ENCODE data around the gene SPOCK1.

SPOCK1 gene

GRCh38 chr5:137453483-137454080 is 45.5 kb downstream of the SPOCK1 start:
- Histone ChIP-seq H3K4me1 (ENCODE audit: control insufficient read depth in 1 of 2, insufficient read depth in 1 of 2, low read depth in 1 of 2, low read length in 1 of 2) (no peaks in the 10 kb centered on the region), H3K36me3 (no peaks in the 10 kb centered on the region), H3K27ac (no peak overlapping the region)

GRCh38 chr5:137450759-137451158 is 48.4 kb downstream of the SPOCK1 start:
- H3K27ac ChIP-seq: no peak overlapping the region
- no peak overlapping the region for H3K4me3 ChIP-seq (ENCODE audit: low read depth in 1 of 2, low read length in 1 of 2)
- no peaks in the 10 kb centered on the region for H3K4me1 ChIP-seq (ENCODE audit: control insufficient read depth in 1 of 2, insufficient read depth in 1 of 2, low read depth in 1 of 2, low read length in 1 of 2)
- no peaks in the 10 kb centered on the region for H3K9me3 ChIP-seq
- H3K27me3 ChIP-seq: no peaks in the 10 kb centered on the region
- TF ChIP-seq CTCF (IDR thresholded peaks at IDR 0.05): no peak
- H3K36me3 ChIP-seq: no peaks in the 10 kb centered on the region

More at GRCh38 chr5:137453483-137454080, 45.5 kb downstream of the SPOCK1 start:
- Histone ChIP-seq H3K27me3 (no peaks in the 10 kb centered on the region), H3K4me3 (ENCODE audit: low read depth in 1 of 2, low read length in 1 of 2) (no peak overlapping the region), H3K9me3 (no peaks in the 10 kb centered on the region)
- no peak for TF ChIP-seq CTCF (IDR thresholded peaks at IDR 0.05)

- no peaks in the 10 kb centered on the region for H3K36me3 ChIP-seq
- H3K4me3 ChIP-seq (ENCODE audit: low read depth in 1 of 2, low read length in 1 of 2): no peak overlapping the region
- no peaks in the 10 kb centered on the region for H3K27me3 ChIP-seq
- no peak for TF ChIP-seq CTCF (IDR thresholded peaks at IDR 0.05)
- H3K4me1 ChIP-seq (ENCODE audit: control insufficient read depth in 1 of 2, insufficient read depth in 1 of 2, low read depth in 1 of 2, low read length in 1 of 2): no peaks in the 10 kb centered on the region
- no peak overlapping the region for H3K27ac ChIP-seq
- no peaks in the 10 kb centered on the region for H3K9me3 ChIP-seq
These were observed 50.3 kb downstream of the SPOCK1 start for GRCh38 chr5:137448868-137449267.

- no peak for TF ChIP-seq CTCF (IDR thresholded peaks at IDR 0.05)
- no peak overlapping the region for H3K4me3 ChIP-seq (ENCODE audit: low read depth in 1 of 2, low read length in 1 of 2)
- no peaks in the 10 kb centered on the region for H3K36me3 ChIP-seq
- no peak overlapping the region for H3K27ac ChIP-seq
- no peaks in the 10 kb centered on the region for H3K27me3 ChIP-seq
- H3K9me3 ChIP-seq: no peaks in the 10 kb centered on the region
- H3K4me1 ChIP-seq (ENCODE audit: control insufficient read depth in 1 of 2, insufficient read depth in 1 of 2, low read depth in 1 of 2, low read length in 1 of 2): no peaks in the 10 kb centered on the region
These were observed 52.5 kb downstream of the SPOCK1 start for GRCh38 chr5:137446615-137447014.

- Histone ChIP-seq H3K36me3 (no peaks in the 10 kb centered on the region), H3K27me3 (no peaks in the 10 kb centered on the region), H3K27ac (no peak overlapping the region), H3K9me3 (no peaks in the 10 kb centered on the region), H3K4me3 (ENCODE audit: low read depth in 1 of 2, low read length in 1 of 2) (no peak overlapping the region), H3K4me1 (ENCODE audit: control insufficient read depth in 1 of 2, insufficient read depth in 1 of 2, low read depth in 1 of 2, low read length in 1 of 2) (no peaks in the 10 kb centered on the region)
- no peak for TF ChIP-seq CTCF (IDR thresholded peaks at IDR 0.05)
These were observed 53.0 kb downstream of the SPOCK1 start for GRCh38 chr5:137446151-137446550.
